HepG2 (cell line): ENCODE data around the gene TSPYL1. TPM values are rescaled to one million over a fixed set of nuclear protein-coding genes. Genes with fewer than 3 reads are reported as not detected.

Experiments used
- ADNP ChIP-seq: sonication (generic); formaldehyde crosslinking; IDR thresholded peaks from 2 replicates; pipeline ENCODE4 v1.4.0; 2020; ENCODE audit warnings: missing genetic modification reagents
- ATF5 ChIP-seq: sonication (generic); formaldehyde crosslinking; IDR thresholded peaks from 2 replicates; pipeline ENCODE4 v1.4.0; 2020; ENCODE audit warnings: mild to moderate bottlenecking, low read depth, missing genetic modification reagents
- CEBPG ChIP-seq: IDR thresholded peaks from 2 replicates; pipeline ENCODE4 v1.6.1; 2016
- CSRNP1 ChIP-seq: sonication (generic); formaldehyde crosslinking; IDR thresholded peaks from 2 replicates; pipeline ENCODE4 v1.8.1; 2023; ENCODE audit warnings: mild to moderate bottlenecking, missing genetic modification reagents
- GTF2F1 ChIP-seq: fragments of 150-350 bp; IDR thresholded peaks from 2 replicates; pipeline ENCODE4 v1.6.1; 2014; ENCODE audit warnings: low read length
- HMGXB3 ChIP-seq: sonication (generic); formaldehyde crosslinking; IDR thresholded peaks from 2 replicates; pipeline ENCODE4 v1.4.0; 2020; ENCODE audit warnings: missing genetic modification reagents, borderline replicate concordance
- HNRNPK ChIP-seq: fragments of 200-400 bp; formaldehyde crosslinking; IDR thresholded peaks from 2 replicates; pipeline ENCODE4 v1.6.1; 2018; ENCODE audit warnings: low read length, low read depth, moderate library complexity, mild to moderate bottlenecking; ENCODE audit not compliant: poor library complexity, severe bottlenecking
- KAT8 ChIP-seq: IDR thresholded peaks from 2 replicates; pipeline ENCODE4 v1.6.1; 2016; ENCODE audit warnings: missing genetic modification reagents, missing compliant biosample characterization
- MBD4 ChIP-seq: IDR thresholded peaks from 2 replicates; pipeline ENCODE4 v1.6.1; 2012; ENCODE audit warnings: low read length, inconsistent platforms, borderline replicate concordance
- RORA ChIP-seq: sonication (generic); formaldehyde crosslinking; IDR thresholded peaks from 2 replicates; pipeline ENCODE4 v1.5.0; 2020; ENCODE audit warnings: mild to moderate bottlenecking, missing genetic modification reagents, moderate library complexity
- SATB2 ChIP-seq: sonication (generic); formaldehyde crosslinking; IDR thresholded peaks from 2 replicates; pipeline ENCODE4 v1.5.0; 2020; ENCODE audit warnings: missing genetic modification reagents
- STAG1 ChIP-seq: sonication (generic); formaldehyde crosslinking; IDR thresholded peaks from 2 replicates; pipeline ENCODE4 v1.4.0; 2020; ENCODE audit warnings: missing genetic modification reagents
- ZBTB34 ChIP-seq: sonication (generic); formaldehyde crosslinking; IDR thresholded peaks from 2 replicates; pipeline ENCODE4 v1.8.0; 2022; ENCODE audit warnings: mild to moderate bottlenecking, missing genetic modification reagents
- ZBTB37 ChIP-seq: sonication (generic); formaldehyde crosslinking; IDR thresholded peaks from 2 replicates; pipeline ENCODE4 v1.4.0; 2020; ENCODE audit warnings: mild to moderate bottlenecking, missing genetic modification reagents
- ZNF3 ChIP-seq: IDR thresholded peaks from 2 replicates; pipeline ENCODE4 v1.7.0; 2017; ENCODE audit warnings: inconsistent platforms
- ZNF512 ChIP-seq: sonication (generic); formaldehyde crosslinking; IDR thresholded peaks from 2 replicates; pipeline ENCODE4 v1.4.0; 2020; ENCODE audit warnings: mild to moderate bottlenecking, missing genetic modification reagents
- ZNF543 ChIP-seq: sonication (generic); formaldehyde crosslinking; IDR thresholded peaks from 2 replicates; pipeline ENCODE4 v1.4.0; 2020; ENCODE audit warnings: mild to moderate bottlenecking, missing genetic modification reagents
- ZNF577 ChIP-seq: sonication (generic); formaldehyde crosslinking; IDR thresholded peaks from 2 replicates; pipeline ENCODE4 v1.4.0; 2020; ENCODE audit warnings: mild to moderate bottlenecking, low read depth, missing genetic modification reagents, borderline replicate concordance
- ZNF790 ChIP-seq: sonication (generic); formaldehyde crosslinking; IDR thresholded peaks from 2 replicates; pipeline ENCODE4 v1.8.0; 2022; ENCODE audit warnings: missing genetic modification reagents, mild to moderate bottlenecking, borderline replicate concordance
- ZNF792 ChIP-seq: IDR thresholded peaks from 2 replicates; pipeline ENCODE4 v1.6.1; 2016
- polyA plus RNA-seq, 8 experiments: library from polyadenylated mRNA; depleted of rRNA in 3 of 8; stranded (reverse) in 7 of 8; unstranded in 1 of 8; fragments of >200 nt; fragmentation: Illumina TruSeq in 4 of 8; extraction: Trizol in 4 of 8; gene quantifications; 2 replicates each; pipeline versions ENCODE4 v1.2.1 to v1.2.3, GENCODE V29; 2011 to 2016; ENCODE audit warnings: low read depth in 4 of 8, missing spikeins in 1 of 8, mixed read lengths in 1 of 8; ENCODE audit not compliant: insufficient read depth in 1 of 8
- total RNA-seq, 5 experiments: library from RNA; depleted of rRNA; stranded (reverse); fragments of >200 nt; fragmentation: Illumina TruSeq; extraction: Trizol; gene quantifications; 2 replicates each; pipeline ENCODE4 v1.2.3, GENCODE V29; 2016; ENCODE audit warnings: low read depth in 1 of 5

Gene TSPYL1
- total and polyA plus RNA-seq, 2 of the 13 experiments (the other 11 are each of a cell fraction or from before 2014, with no cell fraction given) = 28.3 to 93.0 TPM

- no peak for TF ChIP-seq GTF2F1
- TF ChIP-seq ZNF790 (CRISPR knock-in tag) = no peak
- no peak for TF ChIP-seq ZBTB37 (CRISPR knock-in tag)
- no peak for TF ChIP-seq MBD4
- no peak for TF ChIP-seq ZNF3 (CRISPR knock-in tag)
- no peak for TF ChIP-seq ZNF512 (CRISPR knock-in tag)
- no peak for TF ChIP-seq ADNP (CRISPR knock-in tag)
- no peak for TF ChIP-seq CEBPG
- TF ChIP-seq SATB2 (CRISPR knock-in tag) = no peak
- no peak for TF ChIP-seq CSRNP1 (CRISPR knock-in tag)
- no peak for TF ChIP-seq ZNF577 (CRISPR knock-in tag)
- no peak for TF ChIP-seq ATF5 (CRISPR knock-in tag)
- TF ChIP-seq ZNF543 (CRISPR knock-in tag) = no peak
- TF ChIP-seq HNRNPK = no peak
- no peak for TF ChIP-seq ZBTB34
- peak; percentile 55 for TF ChIP-seq KAT8 (CRISPR knock-in tag)
- TF ChIP-seq HMGXB3 = no peak
- TF ChIP-seq ZNF792 (CRISPR knock-in tag) = 0 out of 2 replicates have a peak, but pooled peaks have one; percentile 20
- TF ChIP-seq STAG1 (CRISPR knock-in tag) = no peak
- TF ChIP-seq RORA (CRISPR knock-in tag) = no peak
Measured at GRCh38 chr6:116255246-116255800, 24.4 kb downstream of the TSPYL1 start (continued).
